GM12801 (cell line): ENCODE results near the gene APPBP2.

Source experiments
- CTCF ChIP-seq: IDR thresholded peaks from one replicate; pipeline ENCODE4 v1.5.1; 2011; ENCODE audit warnings: control low read depth; ENCODE audit not compliant: insufficient read length; ENCODE audit errors: extremely low read depth

APPBP2 gene

GRCh38 chr17:60472449-60472848, 53.6 kb downstream of the APPBP2 start:
- TF ChIP-seq CTCF: no peak

- TF ChIP-seq CTCF: no peak
These were observed 54.6 kb downstream of the APPBP2 start for GRCh38 chr17:60471451-60471850.

GRCh38 chr17:60468371-60468770, 57.7 kb downstream of the APPBP2 start:
- TF ChIP-seq CTCF: no peak

- no peak for TF ChIP-seq CTCF
These were observed 61.7 kb downstream of the APPBP2 start for GRCh38 chr17:60464343-60464742.

GRCh38 chr17:60463157-60463835, 62.7 kb downstream of the APPBP2 start:
- no peak for TF ChIP-seq CTCF

- no peak for TF ChIP-seq CTCF
These were observed 64.5 kb downstream of the APPBP2 start for GRCh38 chr17:60461584-60461983.

GRCh38 chr17:60457148-60457547, 68.9 kb downstream of the APPBP2 start:
- no peak for TF ChIP-seq CTCF
